Jurkat, Clone E6-1 (cell line): ENCODE measurements around the gene AQP6.

ENCODE experiments used
- DNase-seq: peaks from one replicate; pipeline ENCODE4 v3.0.0-alpha.2; 2011; ENCODE audit warnings: low read depth, low spot score
- H3K4me3 ChIP-seq: 2 replicates; pipeline ENCODE4 v1.5.1; 2011; ENCODE audit warnings: mild to moderate bottlenecking, low read length, control low read depth, moderate library complexity

The AQP6 gene

GRCh38 chr12:49953961-49954846 lies 18.5 kb upstream of the AQP6 start:
- DNase-seq: no peak
- H3K4me3 ChIP-seq: no peak overlapping the region

GRCh38 chr12:49954863-49955830 lies 17.6 kb upstream of the AQP6 start:
- no peak for DNase-seq
- H3K4me3 ChIP-seq: no peak overlapping the region

- no peak for DNase-seq
- H3K4me3 ChIP-seq: no peak overlapping the region
These were observed 16.7 kb upstream of the AQP6 start for GRCh38 chr12:49955899-49956662.

GRCh38 chr12:49956663-49957569 lies 15.8 kb upstream of the AQP6 start:
- no peak overlapping the region for H3K4me3 ChIP-seq
- DNase-seq: no peak

DNA sequence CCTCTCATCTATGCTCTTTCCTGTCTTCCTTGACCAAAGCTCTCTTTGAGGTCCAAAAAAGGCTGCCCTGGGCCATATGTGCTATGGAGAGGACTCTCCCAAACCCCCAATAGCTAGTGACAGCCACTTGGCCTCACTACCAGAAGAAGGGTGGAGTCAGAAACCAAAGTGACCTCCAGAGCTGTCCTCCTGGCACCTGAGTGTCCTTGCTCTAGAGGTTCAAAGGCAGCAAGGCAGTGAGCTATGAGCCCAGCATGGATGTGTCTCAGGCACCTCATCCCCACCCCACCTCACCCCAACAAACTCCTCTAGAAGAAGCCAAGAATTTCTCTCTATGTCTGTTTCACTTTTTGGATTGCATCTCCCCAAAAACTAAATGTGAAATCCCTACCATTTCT lies 15.2 kb upstream of the AQP6 start:
- H3K4me3 ChIP-seq: no peak overlapping the region
- no peak for DNase-seq

DNA sequence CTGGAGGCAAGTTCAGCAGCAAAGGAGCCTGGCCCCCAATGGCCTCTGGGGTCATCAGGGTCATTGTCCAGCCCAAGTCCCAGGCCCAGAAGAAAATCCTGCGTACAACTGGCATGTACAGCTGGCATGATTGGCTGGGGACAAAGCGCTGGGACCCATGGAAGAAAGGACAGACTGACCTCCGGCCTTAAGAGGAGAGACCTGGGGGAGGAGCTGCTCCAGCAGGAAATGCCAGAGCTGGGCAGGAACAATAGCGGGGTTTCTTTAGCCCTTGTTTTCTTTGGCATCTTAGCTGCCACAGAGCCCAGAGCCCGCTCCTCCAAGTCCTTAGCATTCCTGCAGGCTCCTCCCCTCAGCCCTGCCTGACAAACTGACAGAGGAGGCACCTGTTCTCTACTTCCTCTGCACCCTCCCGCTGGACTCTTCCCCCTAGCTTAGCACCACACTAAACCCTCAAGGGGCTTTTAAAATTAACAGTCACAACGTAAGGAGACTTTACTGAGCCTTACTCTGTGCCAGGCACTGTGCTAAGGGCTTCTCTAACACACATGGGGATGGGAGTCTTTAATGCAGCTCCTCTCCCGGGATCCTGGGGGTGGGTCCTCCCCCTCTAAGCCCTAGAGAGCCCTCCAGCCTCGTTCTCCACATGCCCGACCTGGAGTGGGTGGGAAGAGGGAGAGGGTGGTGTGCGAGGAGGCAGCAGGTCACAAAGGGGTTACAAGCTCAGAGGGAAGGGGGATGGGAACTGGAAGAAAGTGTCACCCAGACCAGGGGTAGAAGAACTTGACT lies 12.9 kb upstream of the AQP6 start:
- peak; percentile 70 for DNase-seq
- no peak overlapping the region for H3K4me3 ChIP-seq

- no peak for DNase-seq
- no peak overlapping the region for H3K4me3 ChIP-seq
These were observed 12.2 kb upstream of the AQP6 start for GRCh38 chr12:49960474-49961110.

DNA sequence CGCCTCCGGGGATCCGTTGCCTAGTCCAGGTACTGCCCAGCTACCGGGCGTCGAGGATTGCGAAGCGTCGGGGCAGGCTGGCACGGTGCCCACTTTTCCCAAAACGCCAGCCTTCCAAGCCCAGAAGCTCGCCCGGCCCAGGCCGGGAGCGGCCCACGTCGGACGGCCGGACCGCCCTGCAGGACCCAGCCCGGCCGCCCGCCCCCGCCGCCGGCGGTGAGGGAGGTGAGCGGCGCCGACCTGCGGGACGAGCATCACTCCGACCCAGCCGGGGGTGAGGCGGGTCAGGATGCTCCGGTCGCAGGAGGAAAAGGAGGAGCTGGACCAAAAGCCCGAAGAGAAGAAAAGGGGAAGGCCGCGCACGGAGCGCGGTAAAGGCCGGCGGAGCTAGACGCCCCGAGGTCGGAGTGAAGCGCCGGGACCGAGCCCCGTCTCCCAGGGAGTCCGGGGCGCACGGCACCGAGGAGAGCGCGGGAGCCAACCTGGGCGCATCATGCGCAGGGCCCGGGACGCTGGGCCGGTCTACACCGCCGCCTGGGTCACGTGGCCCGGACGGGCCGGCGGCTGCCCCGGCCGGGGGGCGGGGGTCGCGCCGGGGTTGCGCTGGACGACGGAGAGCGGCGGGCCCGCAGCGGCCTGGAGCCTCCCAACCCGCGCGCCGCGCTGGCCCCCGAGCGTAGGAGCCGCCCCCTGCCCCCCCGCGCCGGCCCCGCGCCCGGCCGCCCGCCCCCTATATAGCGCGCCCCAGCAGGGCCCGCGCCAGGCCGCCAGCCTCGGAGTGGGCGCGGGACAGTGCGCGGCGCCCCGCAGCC lies 11.4 kb upstream of the AQP6 start, which contains the start of gene AQP5:
Gene AQP5 (plus strand): TSS at position 762 of the 812 bp plus-strand sequence. CDS start 146 bp downstream, outside the sequence.
- no peak for DNase-seq

DNA sequence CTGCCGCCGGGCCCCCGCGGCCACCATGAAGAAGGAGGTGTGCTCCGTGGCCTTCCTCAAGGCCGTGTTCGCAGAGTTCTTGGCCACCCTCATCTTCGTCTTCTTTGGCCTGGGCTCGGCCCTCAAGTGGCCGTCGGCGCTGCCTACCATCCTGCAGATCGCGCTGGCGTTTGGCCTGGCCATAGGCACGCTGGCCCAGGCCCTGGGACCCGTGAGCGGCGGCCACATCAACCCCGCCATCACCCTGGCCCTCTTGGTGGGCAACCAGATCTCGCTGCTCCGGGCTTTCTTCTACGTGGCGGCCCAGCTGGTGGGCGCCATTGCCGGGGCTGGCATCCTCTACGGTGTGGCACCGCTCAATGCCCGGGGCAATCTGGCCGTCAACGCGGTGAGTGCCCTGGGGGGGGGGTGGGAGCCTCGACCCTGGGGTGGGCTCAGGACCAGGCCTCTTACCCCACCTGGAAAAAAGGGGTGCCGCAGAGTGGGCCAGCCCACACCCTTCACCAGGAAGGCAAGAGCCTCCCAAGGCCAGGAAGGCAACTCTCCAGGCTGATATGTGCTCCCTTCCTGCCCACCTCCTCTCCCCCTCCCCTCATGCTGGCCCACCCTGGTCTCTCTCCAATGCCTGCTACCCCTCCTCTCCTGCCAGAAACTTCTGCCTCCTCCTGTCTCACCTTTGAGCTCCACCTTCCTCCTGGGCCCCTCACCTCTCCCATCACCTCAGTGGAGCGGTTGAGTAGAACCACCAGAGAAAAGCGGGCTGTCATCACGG lies 10.6 kb upstream of the AQP6 start:
- no peak for DNase-seq
- no peak overlapping the region for H3K4me3 ChIP-seq

More for the DNA sequence above, 11.4 kb upstream of the AQP6 start, which contains the start of gene AQP5:
- no peak within 1 kb of the TSS for H3K4me3 ChIP-seq

GRCh38 chr12:49962861-49963765 lies 9.6 kb upstream of the AQP6 start:
- no peak overlapping the region for H3K4me3 ChIP-seq
- DNase-seq: no peak

GRCh38 chr12:49963976-49964815 lies 8.6 kb upstream of the AQP6 start:
- no peak overlapping the region for H3K4me3 ChIP-seq
- DNase-seq: no peak

GRCh38 chr12:49964849-49965624 lies 7.7 kb upstream of the AQP6 start:
- no peak overlapping the region for H3K4me3 ChIP-seq
- DNase-seq: no peak

- DNase-seq: no peak
- no peak overlapping the region for H3K4me3 ChIP-seq
These were observed 6.9 kb upstream of the AQP6 start for GRCh38 chr12:49965836-49966235.
